Measurements from ENCODE around the gene RHAG.
"Not testable (repeated sequence)": the region's sequence is repeated elsewhere in the genome, so short reads cannot be mapped to it uniquely, and the experiment has no call there.

RHAG gene

GRCh38 chr6:49606721-49607390 is 29.8 kb downstream of the RHAG start:
- Histone ChIP-seq H3K9me3 (ENCODE audit: insufficient read depth, low read depth, low read length) (no peaks in the 10 kb centered on the region), H3K4me1 (ENCODE audit: insufficient read depth, low read length) (peaks cover 16% of the 10 kb centered on the region; the same call in 1 of the 2 replicates), H3K9ac (ENCODE audit: low read depth, low read length) (no peak overlapping the region), H3K27ac (ENCODE audit: low read length) (no peak overlapping the region), H3K4me3 (ENCODE audit: low read length) (no peak overlapping the region), H3K27me3 (ENCODE audit: insufficient read depth, low read length) (no peaks in the 10 kb centered on the region), H3K36me3 (ENCODE audit: insufficient read depth, low read depth, low read length) (no peaks in the 10 kb centered on the region)

DNA sequence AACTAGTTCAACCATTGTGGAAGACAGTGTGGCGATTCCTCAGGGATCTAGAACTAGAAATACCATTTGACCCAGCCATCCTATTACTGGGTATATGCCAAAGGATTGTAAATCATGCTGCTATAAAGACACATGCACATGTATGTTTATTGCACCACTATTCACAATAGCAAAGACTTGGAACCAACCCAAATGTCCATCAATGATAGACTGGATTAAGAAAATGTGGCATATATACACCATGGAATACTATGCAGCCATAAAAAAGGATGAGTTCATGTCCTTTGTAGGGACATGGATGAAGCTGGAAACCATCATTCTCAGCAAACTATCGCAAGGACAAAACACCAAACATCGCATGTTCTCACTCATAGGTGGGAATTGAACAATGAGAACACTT is 32.6 kb downstream of the RHAG start:
- H3K4me1 ChIP-seq (ENCODE audit: insufficient read depth, low read length) = peaks cover 11% of the 10 kb centered on the region; the same call in 1 of the 2 replicates
- H3K27ac ChIP-seq (ENCODE audit: low read length); H3K4me3 ChIP-seq (ENCODE audit: low read length); H3K36me3 ChIP-seq (ENCODE audit: insufficient read depth, low read depth, low read length); H3K27me3 ChIP-seq (ENCODE audit: insufficient read depth, low read length); H3K9me3 ChIP-seq (ENCODE audit: insufficient read depth, low read depth, low read length); H3K9ac ChIP-seq (ENCODE audit: low read depth, low read length): not testable (repeated sequence)

GRCh38 chr6:49587262-49587661 is 49.4 kb downstream of the RHAG start:
- not testable (repeated sequence) for H3K9ac ChIP-seq (ENCODE audit: low read depth, low read length); H3K36me3 ChIP-seq (ENCODE audit: insufficient read depth, low read depth, low read length); H3K27ac ChIP-seq (ENCODE audit: low read length); H3K4me3 ChIP-seq (ENCODE audit: low read length); H3K27me3 ChIP-seq (ENCODE audit: insufficient read depth, low read length); H3K4me1 ChIP-seq (ENCODE audit: insufficient read depth, low read length); H3K9me3 ChIP-seq (ENCODE audit: insufficient read depth, low read depth, low read length)

GRCh38 chr6:49582529-49582928 is 54.1 kb downstream of the RHAG start:
- no peak overlapping the region for H3K9ac ChIP-seq (ENCODE audit: low read depth, low read length)
- H3K4me1 ChIP-seq (ENCODE audit: insufficient read depth, low read length) = no peaks in the 10 kb centered on the region
- H3K27ac ChIP-seq (ENCODE audit: low read length) = no peak overlapping the region
- no peaks in the 10 kb centered on the region for H3K9me3 ChIP-seq (ENCODE audit: insufficient read depth, low read depth, low read length)
- no peaks in the 10 kb centered on the region for H3K36me3 ChIP-seq (ENCODE audit: insufficient read depth, low read depth, low read length)
- H3K27me3 ChIP-seq (ENCODE audit: insufficient read depth, low read length) = no peaks in the 10 kb centered on the region
- no peak overlapping the region for H3K4me3 ChIP-seq (ENCODE audit: low read length)

GRCh38 chr6:49579649-49580048 is 57.0 kb downstream of the RHAG start:
- no peak overlapping the region for H3K9ac ChIP-seq (ENCODE audit: low read depth, low read length)
- H3K4me1 ChIP-seq (ENCODE audit: insufficient read depth, low read length) = no peaks in the 10 kb centered on the region
- no peaks in the 10 kb centered on the region for H3K36me3 ChIP-seq (ENCODE audit: insufficient read depth, low read depth, low read length)
- no peaks in the 10 kb centered on the region for H3K9me3 ChIP-seq (ENCODE audit: insufficient read depth, low read depth, low read length)
- H3K27me3 ChIP-seq (ENCODE audit: insufficient read depth, low read length) = no peaks in the 10 kb centered on the region
- no peak overlapping the region for H3K27ac ChIP-seq (ENCODE audit: low read length)
- no peak overlapping the region for H3K4me3 ChIP-seq (ENCODE audit: low read length)

DNA sequence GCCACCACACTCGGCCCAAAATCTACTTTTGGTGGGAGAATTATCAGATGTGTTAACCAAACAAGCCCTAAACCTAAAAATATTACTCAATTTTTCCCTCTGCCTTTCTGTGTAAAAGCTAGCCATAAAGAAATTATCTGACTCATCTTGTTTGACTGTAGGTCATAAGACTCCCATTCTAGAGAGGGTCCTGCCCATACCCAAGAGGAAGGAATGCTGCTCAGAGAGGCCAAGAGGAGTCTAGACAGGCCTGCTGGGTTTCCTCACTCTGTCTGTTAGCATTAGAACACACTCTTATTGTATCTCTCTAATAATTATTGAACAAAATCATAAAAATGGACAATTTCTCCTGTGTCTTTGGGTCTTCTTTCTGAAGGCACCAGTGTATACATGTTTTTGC is 60.0 kb downstream of the RHAG start:
- Histone ChIP-seq H3K4me1 (ENCODE audit: insufficient read depth, low read length) (no peaks in the 10 kb centered on the region), H3K9ac (ENCODE audit: low read depth, low read length) (no peak overlapping the region), H3K36me3 (ENCODE audit: insufficient read depth, low read depth, low read length) (no peaks in the 10 kb centered on the region), H3K27ac (ENCODE audit: low read length) (no peak overlapping the region), H3K27me3 (ENCODE audit: insufficient read depth, low read length) (no peaks in the 10 kb centered on the region), H3K9me3 (ENCODE audit: insufficient read depth, low read depth, low read length) (no peaks in the 10 kb centered on the region), H3K4me3 (ENCODE audit: low read length) (no peak overlapping the region)

- Histone ChIP-seq H3K27me3 (ENCODE audit: insufficient read depth, low read length) (no peaks in the 10 kb centered on the region; the same call in 1 of the 2 replicates), H3K27ac (ENCODE audit: low read length) (no peak overlapping the region), H3K9me3 (ENCODE audit: insufficient read depth, low read depth, low read length) (no peaks in the 10 kb centered on the region), H3K4me1 (ENCODE audit: insufficient read depth, low read length) (no peaks in the 10 kb centered on the region), H3K4me3 (ENCODE audit: low read length) (no peak overlapping the region), H3K36me3 (ENCODE audit: insufficient read depth, low read depth, low read length) (no peaks in the 10 kb centered on the region), H3K9ac (ENCODE audit: low read depth, low read length) (no peak overlapping the region)
These were observed 66.1 kb downstream of the RHAG start for GRCh38 chr6:49570474-49571079.

DNA sequence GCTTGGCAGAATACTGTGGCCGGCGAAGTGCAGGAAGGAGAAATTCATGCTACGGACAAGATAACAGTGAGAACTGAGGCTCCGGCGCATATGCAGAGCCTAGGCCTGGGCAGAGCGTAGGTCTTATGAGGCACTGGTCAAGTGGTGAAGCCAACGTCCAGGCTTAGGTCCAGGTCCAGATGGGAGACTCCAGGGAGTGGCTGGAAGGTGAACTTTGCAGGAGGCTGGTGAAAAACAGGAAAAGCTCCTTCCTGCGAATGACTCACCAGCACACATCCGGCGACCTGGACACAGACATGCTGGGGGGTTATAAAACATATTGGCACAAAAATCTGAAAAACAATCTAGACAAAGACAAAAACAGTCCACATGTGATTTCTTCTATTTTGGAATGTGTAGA is 70.8 kb downstream of the RHAG start:
- H3K4me1 ChIP-seq (ENCODE audit: insufficient read depth, low read length) = no peaks in the 10 kb centered on the region
- no peaks in the 10 kb centered on the region for H3K9me3 ChIP-seq (ENCODE audit: insufficient read depth, low read depth, low read length)
- no peak overlapping the region for H3K4me3 ChIP-seq (ENCODE audit: low read length)
- H3K9ac ChIP-seq (ENCODE audit: low read depth, low read length) = no peak overlapping the region
- H3K27me3 ChIP-seq (ENCODE audit: insufficient read depth, low read length) = peaks cover 6% of the 10 kb centered on the region; the same call in 1 of the 2 replicates
- no peaks in the 10 kb centered on the region for H3K36me3 ChIP-seq (ENCODE audit: insufficient read depth, low read depth, low read length)
- H3K27ac ChIP-seq (ENCODE audit: low read length) = no peak overlapping the region

GRCh38 chr6:49565261-49565660 is 71.4 kb downstream of the RHAG start:
- H3K9me3 ChIP-seq (ENCODE audit: insufficient read depth, low read depth, low read length) = no peaks in the 10 kb centered on the region
- H3K27me3 ChIP-seq (ENCODE audit: insufficient read depth, low read length) = peaks cover 6% of the 10 kb centered on the region; the same call in 1 of the 2 replicates
- no peak overlapping the region for H3K4me3 ChIP-seq (ENCODE audit: low read length)
- no peak overlapping the region for H3K9ac ChIP-seq (ENCODE audit: low read depth, low read length)
- H3K36me3 ChIP-seq (ENCODE audit: insufficient read depth, low read depth, low read length) = no peaks in the 10 kb centered on the region
- no peaks in the 10 kb centered on the region for H3K4me1 ChIP-seq (ENCODE audit: insufficient read depth, low read length)
- H3K27ac ChIP-seq (ENCODE audit: low read length) = no peak overlapping the region

GRCh38 chr6:49564552-49564951 is 72.1 kb downstream of the RHAG start:
- peaks cover 11% of the 10 kb centered on the region for H3K27me3 ChIP-seq (ENCODE audit: insufficient read depth, low read length)
- no peak overlapping the region for H3K9ac ChIP-seq (ENCODE audit: low read depth, low read length)
- H3K4me3 ChIP-seq (ENCODE audit: low read length) = no peak overlapping the region
- no peaks in the 10 kb centered on the region for H3K9me3 ChIP-seq (ENCODE audit: insufficient read depth, low read depth, low read length)
- no peak overlapping the region for H3K27ac ChIP-seq (ENCODE audit: low read length)
- peaks cover 3% of the 10 kb centered on the region; the same call in 1 of the 2 replicates for H3K36me3 ChIP-seq (ENCODE audit: insufficient read depth, low read depth, low read length)
- H3K4me1 ChIP-seq (ENCODE audit: insufficient read depth, low read length) = no peaks in the 10 kb centered on the region

DNA sequence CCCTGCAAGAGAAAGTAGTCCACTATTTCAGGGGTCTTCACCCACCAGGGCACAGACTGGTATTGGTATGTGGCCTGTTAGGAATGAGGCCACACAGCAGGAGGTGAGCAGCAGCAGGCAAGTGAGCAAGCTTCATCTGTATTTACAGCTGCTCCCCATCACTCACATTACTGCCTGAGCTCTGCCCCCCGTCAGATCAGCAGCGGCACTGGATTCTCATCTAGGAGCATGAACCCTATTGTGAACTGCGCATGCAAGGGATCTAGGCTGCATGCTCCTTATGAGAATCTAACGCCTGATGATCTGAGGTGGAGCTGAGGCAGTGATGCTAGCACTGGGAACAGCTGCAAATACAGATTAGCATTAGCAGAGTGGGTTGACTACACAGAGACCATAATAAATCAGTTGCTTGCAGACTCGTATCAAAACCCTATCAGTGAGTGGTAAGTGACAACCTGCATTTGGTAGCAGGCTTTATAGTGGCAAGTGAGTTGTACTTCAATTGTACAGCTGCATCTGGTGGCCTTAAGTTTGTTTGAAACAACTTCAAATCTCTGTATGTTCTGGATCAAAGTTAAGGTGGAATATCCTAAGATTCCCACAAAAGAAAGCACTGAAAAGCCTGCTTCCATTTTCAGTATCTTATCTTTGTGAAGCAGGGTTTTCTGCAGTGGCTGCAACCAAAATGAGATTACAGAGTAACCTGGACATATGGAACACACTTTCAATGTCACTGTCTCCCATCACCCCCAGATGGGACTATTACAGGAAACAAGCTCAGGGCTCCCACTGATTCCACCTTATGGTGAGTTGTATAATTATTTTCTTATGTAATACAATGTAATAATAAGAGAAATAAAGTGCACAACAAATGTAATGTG is 73.4 kb downstream of the RHAG start:
- Histone ChIP-seq H3K9me3 (ENCODE audit: insufficient read depth, low read depth, low read length) (no peaks in the 10 kb centered on the region), H3K4me3 (ENCODE audit: low read length) (no peak overlapping the region), H3K27me3 (ENCODE audit: insufficient read depth, low read length) (peaks cover 16% of the 10 kb centered on the region), H3K9ac (ENCODE audit: low read depth, low read length) (no peak overlapping the region), H3K27ac (ENCODE audit: low read length) (no peak overlapping the region), H3K36me3 (ENCODE audit: insufficient read depth, low read depth, low read length) (peaks cover 6% of the 10 kb centered on the region; the same call in 1 of the 2 replicates), H3K4me1 (ENCODE audit: insufficient read depth, low read length) (no peaks in the 10 kb centered on the region)
